HG03108 (cell line): ENCODE results near the gene CCDC157.

ENCODE experiments used
- ATAC-seq: cut with Tn5 transposase; IDR thresholded peaks from one replicate; pipeline ENCODE4 v1.9.1; 2021; ENCODE audit warnings: moderate library complexity; ENCODE audit not compliant: unreplicated experiment

CCDC157 gene

GRCh38 chr22:30351226-30351625 is 5.6 kb upstream of the CCDC157 start:
- ATAC-seq, result no peak

- no peak for ATAC-seq
Measured at GRCh38 chr22:30354644-30355043, 2.2 kb upstream of the CCDC157 start.

GRCh38 chr22:30357236-30357570 is 396 bp downstream of the CCDC157 start:
- ATAC-seq, result no peak

DNA sequence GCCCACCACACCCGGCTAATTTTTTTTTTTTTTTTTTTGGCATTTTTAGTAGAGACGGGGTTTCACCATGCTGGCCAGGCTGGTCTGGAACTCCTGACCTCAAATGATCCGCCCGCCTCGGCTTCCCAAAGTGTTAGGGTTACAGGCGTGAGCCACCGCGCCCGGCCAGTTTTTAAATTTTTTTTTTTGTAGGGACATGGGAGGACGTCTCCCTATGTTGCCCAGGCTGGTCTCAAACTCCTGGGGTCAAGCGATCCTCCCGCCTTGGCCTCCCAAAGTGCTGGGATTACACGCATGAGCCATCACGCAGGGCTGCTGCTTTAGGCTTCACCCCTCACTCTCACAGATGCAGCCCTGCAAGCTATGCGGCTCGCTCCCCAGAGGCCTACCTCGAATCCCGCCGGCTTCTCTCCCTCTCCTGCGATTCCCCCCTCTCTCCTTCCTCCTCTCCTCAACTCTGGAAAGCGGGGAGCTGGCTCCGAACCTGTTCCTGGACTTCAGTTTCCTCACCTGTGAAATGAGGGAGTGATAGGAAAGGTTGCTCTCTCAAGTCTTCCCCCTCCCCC is 926 bp downstream of the CCDC157 start:
- no peak for ATAC-seq

DNA sequence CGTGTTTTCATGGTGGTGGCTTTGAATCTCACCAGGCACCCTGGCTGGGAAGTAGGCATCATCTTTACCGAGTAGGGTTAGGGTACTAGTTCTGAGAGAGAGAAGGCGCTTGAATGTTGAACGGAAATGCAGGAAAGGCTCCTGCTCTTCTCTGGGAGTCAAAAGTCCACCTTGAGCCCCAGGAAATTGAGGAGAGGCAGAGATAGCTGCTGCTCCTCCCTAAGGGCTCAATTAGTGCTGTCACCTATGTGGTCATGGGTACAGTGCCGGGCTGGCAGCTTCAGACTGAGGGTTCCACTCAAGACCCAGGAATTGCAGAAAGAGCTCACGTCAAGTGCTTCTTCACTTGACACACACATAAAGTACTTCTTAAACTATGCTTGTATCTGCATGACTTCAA is 1.7 kb downstream of the CCDC157 start:
- no peak for ATAC-seq

DNA sequence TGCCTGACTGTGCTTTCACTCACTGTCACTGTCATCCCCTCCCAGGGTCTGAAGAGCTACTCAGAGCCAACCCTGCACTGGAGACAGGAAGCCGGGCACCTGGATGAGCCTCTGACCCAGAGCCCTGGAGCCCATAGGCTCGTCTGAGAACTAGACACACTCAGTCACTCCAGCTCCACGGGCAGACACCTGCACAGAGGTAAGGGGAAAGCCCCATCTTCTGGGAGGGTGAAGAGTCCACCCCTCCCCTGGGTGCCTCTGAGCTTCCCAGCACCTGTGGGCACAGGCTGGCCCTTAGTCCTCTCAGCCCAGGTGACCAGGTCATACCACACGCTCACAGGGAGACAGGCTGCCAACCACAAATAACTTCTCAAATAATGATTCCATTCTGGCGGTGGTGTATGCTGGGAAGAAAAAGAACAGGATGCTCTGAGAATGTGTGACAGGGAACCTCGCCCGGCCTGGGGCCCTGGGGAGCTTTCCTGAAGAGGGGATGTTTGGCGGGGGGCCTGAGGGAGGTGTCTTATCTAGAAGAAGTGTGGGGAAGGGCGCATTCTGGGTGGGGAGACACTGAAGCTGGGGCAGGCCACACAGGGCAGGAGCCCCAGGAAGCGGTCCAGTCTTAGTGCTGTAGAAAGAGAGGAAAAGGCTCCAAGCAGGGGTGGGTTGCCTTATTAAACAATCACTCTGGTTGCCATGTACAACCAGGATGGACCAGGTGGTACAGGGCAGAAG is 5.3 kb downstream of the CCDC157 start:
- no peak for ATAC-seq

GRCh38 chr22:30362651-30363281 is 6.0 kb downstream of the CCDC157 start:
- no peak for ATAC-seq

DNA sequence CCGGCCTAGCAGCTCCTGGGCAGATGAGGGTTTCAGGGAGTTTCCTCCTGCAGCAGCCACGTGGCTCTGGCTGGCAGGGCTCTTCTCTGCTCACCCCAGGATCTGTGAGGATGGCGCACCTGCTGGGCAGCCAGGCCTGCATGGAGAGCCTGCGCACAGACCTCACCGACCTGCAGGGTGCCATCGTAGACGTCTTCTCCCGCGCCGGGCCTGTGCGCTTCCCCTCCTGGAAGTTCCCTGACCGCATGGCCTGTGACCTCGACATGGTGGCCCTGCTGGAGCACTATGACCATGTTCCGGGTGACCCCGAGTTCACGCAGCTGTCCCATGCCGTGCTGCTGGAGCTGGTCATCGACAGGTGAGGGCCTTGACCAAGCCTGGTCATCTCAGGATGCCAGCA is 9.1 kb downstream of the CCDC157 start:
- no peak for ATAC-seq

DNA sequence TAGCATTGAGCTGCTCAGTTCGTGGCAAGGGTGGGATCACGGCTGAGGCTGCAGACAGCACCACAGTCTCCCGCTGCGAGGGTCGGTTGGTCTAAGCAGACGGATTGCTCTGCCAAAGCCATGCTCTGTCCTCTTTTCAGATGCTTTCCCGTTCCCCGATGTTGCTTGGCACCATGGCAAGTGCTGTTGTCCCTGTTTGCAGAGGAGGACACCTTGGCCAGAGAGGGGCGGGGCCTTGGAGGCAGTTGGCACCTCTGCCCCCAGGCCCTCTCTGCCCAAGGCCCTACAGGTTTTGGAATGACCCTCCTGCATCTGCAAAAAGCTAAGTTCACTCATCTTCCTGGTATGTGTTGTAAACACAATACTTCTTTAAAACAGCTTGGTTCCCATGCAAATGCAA is 11.6 kb downstream of the CCDC157 start:
- ATAC-seq, result no peak

DNA sequence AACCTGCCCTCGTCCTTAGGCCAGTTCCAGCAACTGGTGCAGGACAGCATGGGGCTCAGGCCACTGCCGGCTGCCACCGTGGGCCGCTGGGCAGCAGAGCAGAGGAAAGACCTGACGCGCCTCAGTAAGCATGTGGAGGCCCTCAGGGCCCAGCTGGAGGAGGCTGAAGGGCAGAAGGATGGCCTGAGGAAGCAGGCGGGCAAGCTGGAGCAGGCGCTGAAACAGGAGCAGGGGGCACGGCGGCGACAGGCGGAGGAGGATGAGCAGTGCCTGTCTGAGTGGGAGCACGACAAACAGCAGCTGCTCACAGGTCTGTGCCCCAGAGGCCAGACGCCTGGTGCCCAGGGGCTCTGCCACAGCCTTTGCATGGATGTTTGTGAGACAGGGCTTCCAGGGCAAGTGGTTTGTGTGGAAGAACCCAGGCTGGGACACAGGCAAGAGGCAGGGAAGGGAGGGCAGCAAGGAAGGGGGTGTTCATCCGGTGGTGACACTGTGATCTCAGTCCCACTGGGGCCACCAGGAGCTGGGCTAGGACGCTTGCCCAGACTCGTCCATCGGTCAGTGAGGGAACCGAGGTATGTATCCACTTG is 13.9 kb downstream of the CCDC157 start:
- no peak for ATAC-seq

- ATAC-seq, result no peak
Measured at GRCh38 chr22:30371321-30371720, 14.5 kb downstream of the CCDC157 start.

GRCh38 chr22:30371981-30372380 is 15.2 kb downstream of the CCDC157 start:
- no peak for ATAC-seq

DNA sequence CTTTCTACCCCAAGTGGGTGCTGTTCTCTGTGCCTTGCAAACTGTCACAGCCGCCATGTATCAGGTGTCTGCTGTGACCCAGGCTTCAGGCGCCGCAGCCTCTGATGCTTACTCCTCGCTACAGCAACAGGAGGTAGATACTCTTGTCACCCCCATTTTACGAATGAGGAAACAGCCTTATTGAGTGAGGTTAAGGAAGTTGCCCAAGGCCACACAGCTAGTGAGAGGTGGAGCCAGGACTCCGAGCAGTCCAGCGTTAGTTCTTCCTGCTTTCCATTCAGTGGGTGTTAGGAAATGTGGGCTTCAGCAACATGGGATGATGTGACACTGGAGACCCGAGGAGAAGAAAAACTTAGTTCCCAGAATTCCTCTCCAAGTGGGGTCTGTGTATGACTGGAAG is 16.1 kb downstream of the CCDC157 start:
- ATAC-seq, result no peak

DNA sequence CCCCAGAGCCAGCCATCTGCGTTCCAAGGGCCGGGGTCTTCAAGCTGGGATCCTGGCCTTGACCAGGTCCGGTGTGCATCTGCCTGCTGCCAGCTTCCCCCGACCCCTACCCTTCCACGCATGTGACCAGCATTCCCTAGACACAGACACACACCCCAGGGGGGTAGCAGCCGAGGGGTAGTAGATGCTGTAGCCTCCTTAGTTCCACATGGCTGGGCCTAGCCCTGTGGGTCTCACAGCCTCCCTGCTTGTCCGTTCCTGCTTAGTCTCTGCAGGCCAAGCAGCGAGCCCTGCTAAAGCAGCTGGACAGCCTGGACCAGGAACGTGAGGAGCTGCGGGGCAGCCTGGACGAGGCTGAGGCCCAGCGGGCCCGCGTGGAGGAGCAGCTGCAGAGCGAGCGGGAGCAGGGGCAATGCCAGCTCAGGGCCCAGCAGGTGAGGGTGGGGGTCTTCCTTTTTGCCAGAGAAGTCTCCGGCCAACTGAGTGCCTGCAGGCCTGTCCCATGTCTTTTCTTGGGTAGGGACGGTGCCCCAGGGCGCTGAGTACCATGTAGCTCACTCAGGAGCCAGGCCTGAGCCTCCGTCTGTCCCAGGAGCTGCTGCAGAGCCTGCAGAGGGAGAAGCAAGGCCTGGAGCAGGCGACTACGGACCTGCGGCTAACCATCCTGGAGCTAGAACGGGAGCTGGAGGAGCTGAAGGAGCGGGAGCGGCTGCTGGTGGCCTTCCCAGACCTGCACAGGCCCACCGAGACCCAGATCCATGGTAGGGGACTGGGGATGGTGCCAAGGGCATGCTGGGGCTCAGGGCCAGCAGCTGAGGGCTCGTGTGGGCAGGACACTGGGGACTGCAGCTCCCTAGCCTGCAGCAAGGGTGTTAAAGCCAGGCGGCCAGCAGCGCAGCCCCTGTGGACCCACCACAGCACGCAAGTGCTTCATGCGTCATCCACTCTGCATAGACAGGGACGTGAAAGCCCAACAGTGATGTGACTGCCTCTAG is 16.8 kb downstream of the CCDC157 start:
- no peak for ATAC-seq

DNA sequence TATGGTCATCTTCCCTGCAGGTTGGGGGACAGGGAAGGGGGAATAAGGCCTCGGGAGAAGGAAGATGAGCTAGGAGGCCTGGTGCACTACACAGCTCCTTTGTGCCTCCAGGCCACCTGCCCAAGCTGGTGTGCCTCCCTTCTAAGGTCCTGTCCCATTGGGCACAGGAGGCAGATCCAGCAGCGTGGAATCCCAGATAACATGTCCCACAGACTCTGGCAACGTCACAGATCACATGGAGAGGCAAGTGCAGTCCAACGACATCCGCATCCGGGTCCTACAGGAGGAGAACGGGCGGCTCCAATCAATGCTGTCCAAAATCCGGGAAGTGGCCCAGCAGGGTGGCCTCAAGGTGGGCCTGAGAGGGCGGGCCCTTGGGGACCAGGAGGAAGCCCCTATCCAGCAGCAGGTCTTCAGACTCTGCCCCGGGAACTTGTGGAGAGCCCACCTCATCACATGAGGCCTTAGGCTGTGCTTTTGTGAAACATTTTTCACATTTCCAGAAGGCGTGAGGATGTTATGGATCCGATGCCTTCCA is 18.6 kb downstream of the CCDC157 start:
- no peak for ATAC-seq

DNA sequence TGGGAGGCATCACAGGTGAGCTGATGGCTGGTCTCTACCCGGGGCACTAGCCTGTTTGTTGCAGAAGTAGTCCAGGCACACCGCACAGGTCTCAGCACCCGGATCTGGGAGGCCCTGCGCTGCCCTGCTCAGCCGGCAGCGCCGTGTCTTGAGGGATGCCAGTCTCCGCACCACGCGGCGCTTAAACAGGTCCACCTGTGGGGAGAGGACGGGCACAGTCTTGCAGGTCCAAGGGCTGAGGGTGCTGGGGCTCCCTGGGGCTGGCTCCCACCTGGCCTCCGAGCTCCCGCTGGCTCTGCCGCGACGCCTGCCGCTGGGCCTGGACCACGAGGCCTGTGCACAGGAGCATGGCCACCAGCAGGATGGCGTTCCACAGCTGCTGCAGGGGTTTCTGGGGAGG is 23.2 kb downstream of the CCDC157 start:
- no peak for ATAC-seq

DNA sequence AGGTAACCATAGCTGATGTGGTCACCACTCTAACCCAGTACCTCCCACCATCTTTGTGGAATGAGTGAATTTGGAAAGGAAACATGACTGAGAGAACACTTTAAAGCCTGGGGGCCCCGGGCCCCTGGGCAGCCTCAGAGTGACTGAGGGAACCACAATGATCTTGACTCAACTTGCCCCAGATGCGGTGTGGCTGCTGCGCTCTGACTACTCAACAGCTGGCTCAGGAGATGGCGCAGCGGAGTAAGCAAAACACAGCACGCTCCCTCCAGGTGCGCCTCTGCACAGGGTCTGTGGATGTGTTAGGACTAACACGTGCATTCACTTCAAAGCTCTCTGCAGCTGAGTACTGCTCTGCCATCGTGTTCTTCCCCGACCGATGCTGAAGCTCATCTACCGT is 24.5 kb downstream of the CCDC157 start:
- ATAC-seq, result no peak

GRCh38 chr22:30382340-30382739 is 25.5 kb downstream of the CCDC157 start:
- ATAC-seq, result no peak

DNA sequence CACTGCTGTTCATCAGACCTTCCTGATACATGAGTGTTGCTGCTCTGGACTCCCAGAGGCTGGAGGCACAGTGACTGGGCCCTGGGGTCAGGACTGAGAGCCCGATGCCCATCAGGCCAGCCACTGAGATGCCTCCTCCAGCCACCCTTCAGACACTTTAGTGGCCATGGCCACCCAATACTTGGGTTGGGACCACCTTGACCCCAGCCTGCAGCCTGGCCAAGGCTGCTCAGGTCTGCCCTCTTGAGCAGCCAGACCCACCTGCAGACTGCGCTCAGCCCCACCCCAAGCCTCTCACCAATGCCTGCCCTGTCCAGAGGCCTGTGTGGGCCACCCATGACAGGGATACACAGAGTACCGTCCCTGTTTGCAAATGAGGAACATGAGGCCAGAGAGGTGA is 26.3 kb downstream of the CCDC157 start:
- ATAC-seq, result no peak

DNA sequence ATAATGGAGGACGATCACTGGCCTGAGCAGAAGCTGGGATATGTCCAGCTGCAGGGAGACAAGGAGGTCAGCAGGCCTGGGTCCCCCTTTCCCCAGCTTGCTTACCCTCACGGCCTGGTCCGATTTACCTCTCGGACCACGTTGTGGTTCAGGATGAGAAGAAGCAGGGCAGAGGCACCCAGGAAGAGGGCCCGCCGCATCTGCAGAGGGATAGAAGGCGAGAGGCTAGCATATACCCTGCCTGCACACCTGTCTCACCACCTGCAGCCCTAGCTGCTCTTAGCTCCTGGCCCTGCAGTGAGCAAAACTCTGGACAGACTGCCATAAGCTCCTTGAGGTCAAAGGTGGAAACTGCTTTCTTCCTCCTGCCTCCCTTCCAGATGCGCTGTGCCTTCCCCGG is 29.1 kb downstream of the CCDC157 start:
- ATAC-seq, result no peak

GRCh38 chr22:30386608-30386959 is 29.8 kb downstream of the CCDC157 start:
- ATAC-seq, result no peak
